Islet precursor cell (in vitro differentiated cells): ENCODE data around the gene NBAS.

Experiments
- DNase-seq: peaks from one replicate; pipeline ENCODE4 v3.0.0-alpha.2; 2018

Gene NBAS

DNA sequence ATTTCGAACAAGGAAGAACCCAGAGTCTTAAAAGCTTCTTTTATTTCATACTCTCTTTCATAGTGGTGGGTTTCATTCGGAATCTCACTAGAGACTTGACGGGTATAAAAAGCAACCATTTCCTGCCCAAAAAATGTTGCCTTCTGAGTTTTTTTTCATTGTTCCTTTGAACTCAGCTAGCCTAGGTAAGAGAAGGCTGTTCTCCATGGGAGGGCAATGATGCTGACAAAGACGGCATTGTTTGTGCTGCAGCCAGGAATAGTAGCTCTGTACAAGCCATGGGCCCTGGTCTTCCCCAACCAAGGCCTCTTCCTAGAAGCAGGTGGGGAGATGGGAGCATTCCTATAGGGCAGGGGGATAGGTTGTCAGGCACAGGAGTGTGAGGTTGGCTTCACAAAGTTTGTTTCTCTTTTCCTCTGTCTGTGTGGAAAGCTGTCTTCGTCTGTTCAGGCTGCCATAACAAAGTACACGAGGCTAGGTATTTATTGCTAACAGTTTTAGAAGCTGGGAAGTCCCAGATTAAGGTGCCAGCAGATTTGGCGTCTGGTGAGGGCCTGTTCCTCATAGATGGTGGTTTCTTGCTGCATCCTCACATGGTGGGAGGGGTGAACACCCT is 405.1 kb downstream of the NBAS start:
- DNase-seq, result peak; percentile 72

DNA sequence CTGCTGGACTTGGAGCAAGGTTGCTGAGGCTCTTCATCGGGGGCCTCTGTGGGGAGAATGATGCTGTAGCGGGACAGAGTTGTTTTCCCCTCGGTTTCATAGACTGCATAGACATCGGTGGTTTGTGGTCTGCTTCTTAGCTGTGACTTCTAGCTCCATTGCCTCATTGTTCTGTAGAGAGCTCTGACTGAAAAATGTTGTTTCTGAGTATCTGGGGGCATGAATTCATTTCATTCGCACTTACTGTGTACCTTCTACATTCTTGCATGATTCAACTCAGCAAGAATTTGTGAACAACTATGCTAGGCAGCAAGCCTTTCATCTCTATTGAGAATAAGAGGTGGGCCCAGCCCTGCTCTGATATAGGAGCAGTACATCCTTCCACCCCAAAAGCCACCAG is 406.8 kb downstream of the NBAS start:
- DNase-seq, result no peak

DNA sequence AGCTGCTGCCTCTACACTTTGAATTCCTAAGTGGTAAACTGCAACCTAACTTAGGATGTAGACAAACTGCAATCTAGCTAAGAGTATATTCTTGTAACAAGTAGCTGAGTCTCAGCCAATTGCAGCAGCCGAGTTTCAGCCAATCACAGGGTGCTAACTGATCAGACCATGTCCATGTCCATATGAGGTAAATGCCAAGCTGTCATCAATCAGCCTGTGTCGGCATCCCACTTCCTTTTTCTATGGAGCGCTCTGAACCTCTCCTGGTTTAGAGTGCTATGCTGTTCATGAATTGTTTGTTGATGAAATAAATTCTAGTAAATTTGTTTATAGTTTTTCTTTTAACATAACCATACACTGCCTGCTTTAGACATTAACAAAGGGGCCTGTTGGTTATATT is 408.8 kb downstream of the NBAS start:
- no peak for DNase-seq

GRCh38 chr2:15149063-15149462 is 412.1 kb downstream of the NBAS start:
- peak; percentile 12 for DNase-seq

GRCh38 chr2:15147591-15147990 is 413.5 kb downstream of the NBAS start:
- no peak for DNase-seq

GRCh38 chr2:15146960-15147359 is 414.2 kb downstream of the NBAS start:
- no peak for DNase-seq

GRCh38 chr2:15145919-15146318 is 415.2 kb downstream of the NBAS start:
- DNase-seq, result no peak

DNA sequence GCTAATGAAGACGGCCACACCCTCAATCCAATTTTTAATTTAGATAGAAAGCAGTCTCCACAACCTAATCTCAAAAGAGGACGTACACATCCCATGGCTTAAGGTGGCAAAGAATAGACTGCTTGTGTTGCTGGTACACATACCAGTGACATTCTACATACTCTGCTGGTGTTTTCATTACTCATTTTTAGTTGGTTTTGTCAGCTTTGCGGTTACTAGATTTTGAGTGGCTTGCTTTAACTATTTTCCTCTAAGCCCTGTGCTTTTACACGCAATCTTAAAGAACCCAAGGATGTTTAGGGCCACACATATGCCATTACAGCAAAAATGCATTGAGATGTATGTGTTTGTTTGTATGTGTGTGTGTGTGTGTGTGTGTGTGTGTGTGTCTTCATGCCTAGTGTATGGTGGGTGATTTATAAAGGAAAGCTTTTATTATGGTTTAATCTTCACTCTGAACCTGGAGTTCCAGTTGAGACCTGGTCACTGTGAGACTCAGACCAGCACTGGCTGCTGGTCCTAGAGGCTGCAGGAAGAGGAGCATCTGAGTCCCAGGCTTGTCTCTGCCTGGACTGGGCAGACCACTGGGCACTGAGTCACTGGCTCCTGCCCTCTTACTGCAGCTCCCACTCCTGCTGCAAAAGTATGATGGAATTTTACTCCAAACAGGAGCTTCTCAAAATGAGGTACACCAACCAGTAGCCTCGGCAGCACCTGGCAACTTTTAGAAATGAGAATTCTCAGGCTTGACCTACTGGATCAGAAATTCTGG is 415.9 kb downstream of the NBAS start:
- peak; percentile 63 for DNase-seq

DNA sequence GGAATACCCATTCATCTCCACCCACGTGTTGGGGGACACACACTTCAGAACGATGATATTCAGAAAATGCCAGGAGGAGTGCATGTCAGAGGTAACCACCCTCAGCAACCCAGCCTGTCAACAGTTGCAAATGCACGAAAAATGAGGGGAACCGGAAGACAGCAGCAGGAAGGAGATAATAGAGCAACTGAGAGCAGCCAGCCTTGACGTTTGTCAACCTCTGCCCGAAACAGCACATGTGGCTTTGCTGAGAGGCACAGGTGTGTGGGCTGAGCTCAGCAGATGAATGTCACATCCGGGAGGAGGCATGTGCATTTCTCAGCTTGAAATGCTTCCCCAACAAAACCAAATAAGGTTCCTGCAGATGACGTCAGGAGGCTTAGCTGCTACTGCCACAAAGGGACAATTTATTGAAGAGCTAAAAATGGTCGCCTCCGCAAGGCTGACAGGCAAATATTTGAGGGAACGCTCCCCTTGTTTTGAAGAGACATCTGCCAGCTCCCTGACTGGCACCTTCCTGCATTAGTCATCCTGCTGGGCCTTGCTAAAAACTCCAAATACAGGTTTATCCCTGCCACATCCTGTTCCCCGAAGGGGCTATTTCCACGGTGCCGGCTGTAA is 419.0 kb downstream of the NBAS start:
- peak; percentile 97 for DNase-seq

GRCh38 chr2:15141211-15141610 is 419.9 kb downstream of the NBAS start:
- no peak for DNase-seq

GRCh38 chr2:15136639-15137038 is 424.5 kb downstream of the NBAS start:
- DNase-seq, result no peak

GRCh38 chr2:15134957-15135356 is 426.2 kb downstream of the NBAS start:
- no peak for DNase-seq

DNA sequence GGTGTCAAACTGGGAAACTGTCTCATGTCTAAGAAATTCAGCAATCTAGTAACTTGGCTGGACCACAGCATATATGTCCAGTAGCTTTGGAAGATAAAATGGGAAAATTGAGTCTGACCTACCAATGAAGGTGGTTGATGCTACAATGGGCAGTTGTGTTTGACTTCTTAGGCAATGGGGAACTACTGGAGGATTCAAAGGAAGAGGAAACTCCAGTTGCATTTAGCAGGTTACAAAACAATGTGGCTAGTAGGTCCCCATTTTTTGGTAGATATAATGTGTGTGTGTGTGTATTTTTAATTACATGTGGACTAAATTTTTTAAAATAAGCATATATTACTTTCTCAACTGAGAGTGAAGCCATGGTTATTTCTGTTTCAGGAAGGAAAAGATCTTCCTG is 427.7 kb downstream of the NBAS start:
- no peak for DNase-seq

- no peak for DNase-seq
Observed at GRCh38 chr2:15128846-15129245, 432.3 kb downstream of the NBAS start.

DNA sequence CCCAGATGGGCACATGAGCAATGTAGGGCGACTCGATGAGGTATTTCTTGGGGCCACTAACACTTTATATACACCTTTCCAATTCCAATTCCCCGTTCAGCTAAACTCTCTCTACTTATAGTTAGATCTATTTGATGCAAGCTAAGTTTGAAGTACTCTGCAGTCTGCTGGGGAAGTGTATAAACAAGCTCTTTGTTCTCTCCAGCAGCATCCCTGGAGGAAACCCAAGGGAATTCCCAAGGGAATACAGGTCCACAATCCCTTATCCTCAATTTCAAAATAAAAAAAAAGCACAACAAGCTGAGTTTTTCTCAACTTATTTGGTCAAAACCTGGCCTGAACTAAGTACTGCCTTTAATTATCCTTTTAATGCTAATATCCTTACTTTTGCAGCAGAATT is 433.3 kb downstream of the NBAS start:
- no peak for DNase-seq

- DNase-seq, result no peak
Observed at GRCh38 chr2:15127301-15127700, 433.8 kb downstream of the NBAS start.

DNA sequence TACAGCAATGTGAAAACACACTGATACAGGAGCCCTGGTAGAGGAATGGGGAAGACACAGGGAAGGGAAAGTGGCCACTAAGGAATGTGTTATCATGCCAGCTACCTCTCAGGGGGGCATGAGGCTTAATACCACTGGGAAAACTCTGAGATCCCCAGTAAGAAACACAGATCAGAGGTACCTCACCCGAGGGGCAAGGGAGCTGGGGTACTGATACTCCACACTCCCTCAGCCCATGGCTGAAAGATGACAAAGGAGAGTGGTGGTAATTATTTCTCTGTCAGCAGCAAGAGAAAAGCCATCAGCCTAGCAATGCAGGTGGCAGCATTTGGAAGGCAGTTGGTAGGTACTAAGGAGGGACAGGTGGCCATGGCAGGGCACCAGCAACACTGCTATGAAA is 434.8 kb downstream of the NBAS start:
- no peak for DNase-seq

DNA sequence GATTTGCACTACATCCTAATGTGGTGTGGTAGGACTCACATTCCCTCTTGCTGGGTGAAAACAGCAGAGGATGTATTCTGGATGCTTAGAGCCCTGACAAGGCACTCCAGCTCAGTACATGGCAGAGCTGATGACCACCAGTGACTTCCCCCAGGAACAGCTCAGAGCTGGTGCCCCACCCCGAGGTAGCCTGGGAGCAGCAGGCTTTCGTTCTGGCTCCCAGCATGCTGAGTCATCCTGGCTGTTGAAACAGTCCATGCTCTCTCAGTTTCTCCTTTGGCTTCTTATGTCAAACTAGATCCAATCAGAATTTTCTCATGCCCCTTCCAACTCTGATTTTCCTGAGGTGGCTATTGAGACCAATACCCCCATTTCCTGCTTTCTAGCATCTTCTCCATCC is 438.2 kb downstream of the NBAS start:
- DNase-seq, result peak; percentile 71

GRCh38 chr2:15120631-15121030 is 440.5 kb downstream of the NBAS start:
- DNase-seq, result no peak

DNA sequence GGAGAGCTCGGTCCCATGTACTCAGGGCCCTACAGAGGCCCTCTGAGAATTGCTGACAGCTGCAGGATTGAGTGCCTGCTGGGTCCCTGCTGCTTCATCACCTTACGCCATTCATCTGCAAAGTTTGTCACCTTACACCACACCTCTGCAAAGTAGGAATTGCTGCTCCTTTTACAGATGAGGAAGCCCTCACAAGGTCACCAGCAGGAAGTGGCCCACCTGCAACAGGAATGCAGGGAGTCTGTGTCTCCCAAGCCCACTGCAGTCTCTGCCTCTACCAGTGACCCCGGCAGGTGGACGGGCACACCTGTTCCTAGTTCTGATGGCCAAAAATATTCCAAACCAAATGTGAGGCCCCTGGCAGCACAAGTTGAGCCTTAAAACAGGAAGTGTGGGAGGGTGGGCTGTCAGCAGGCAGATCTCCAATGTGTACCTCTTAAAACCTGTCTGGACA is 441.4 kb downstream of the NBAS start:
- no peak for DNase-seq

DNA sequence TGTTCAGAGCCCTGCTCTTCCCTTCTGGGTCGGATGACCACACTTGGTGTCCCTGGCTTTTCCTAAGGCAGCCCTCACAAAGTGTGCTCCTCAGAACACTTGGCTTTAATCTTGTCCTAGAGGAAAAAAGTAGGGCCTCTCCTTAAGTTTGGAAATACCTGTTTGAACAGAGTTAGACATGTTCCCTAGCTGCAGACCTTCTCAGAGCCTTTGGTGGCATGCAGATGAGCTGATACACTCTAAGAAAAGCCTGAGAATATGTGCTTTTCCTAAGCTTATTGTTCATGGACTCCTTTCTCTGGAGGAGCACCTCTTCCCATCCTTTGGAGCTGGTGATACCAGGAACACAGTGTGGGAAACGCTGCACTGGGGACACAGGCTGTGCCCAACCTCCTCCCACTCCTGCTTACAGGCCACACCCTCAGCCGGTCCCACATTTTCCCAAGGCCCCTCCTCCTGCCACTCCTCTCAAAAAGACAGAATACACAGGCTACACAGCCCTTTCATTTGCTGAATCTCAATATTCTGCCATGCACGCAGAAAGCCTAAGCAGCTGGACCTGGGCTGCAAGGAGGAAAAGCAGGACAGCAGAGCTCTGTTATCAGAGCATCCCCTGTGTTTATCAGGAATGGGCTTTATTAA is 443.6 kb downstream of the NBAS start:
- DNase-seq, result no peak
